GM19452 (cell line): ENCODE data around the gene MUC5B.
"Not testable (repeated sequence)": the region's sequence is repeated elsewhere in the genome, so short reads cannot be mapped to it uniquely, and the experiment has no call there.

ENCODE experiments used
- ATAC-seq: cut with Tn5 transposase; IDR thresholded peaks from one replicate; pipeline ENCODE4 v1.9.1; 2021; ENCODE audit not compliant: unreplicated experiment

MUC5B gene

DNA sequence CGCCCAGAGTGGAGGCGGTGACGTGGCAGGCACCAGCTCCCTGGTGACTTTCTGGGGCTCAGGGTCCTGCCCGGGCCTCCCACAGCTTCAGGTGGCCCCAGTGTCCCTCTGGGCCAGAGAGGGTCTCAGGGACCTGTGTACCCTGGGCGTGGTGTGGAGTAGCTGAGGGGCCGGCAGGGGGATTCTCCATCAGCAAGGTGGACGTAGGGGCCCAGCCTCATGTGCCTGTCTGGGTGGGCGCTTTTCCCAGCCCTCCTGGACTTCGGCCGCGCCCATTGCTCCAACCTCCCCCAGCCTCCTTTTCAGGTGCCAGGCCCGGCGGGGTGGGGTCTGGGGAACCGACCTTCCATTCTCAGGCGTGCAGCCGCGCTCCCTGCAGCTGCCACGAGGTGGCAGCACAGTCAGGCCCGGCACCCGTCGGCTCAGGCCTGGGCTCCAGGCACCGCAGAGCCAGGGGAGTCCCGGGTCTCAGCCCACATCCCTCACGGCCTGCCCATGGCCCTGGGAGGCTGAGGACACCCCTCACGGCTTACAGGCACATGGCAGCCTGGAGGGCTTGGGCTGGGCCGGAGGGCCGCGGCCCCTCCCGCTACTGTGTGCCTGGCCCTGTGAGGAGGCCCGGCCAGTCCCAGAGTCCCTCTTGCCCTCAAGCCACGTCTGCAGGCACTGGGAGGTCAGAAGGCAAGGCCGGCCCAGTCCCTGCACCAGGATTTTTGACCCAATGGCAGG lies 19.9 kb upstream of the MUC5B start:
- ATAC-seq, result no peak

DNA sequence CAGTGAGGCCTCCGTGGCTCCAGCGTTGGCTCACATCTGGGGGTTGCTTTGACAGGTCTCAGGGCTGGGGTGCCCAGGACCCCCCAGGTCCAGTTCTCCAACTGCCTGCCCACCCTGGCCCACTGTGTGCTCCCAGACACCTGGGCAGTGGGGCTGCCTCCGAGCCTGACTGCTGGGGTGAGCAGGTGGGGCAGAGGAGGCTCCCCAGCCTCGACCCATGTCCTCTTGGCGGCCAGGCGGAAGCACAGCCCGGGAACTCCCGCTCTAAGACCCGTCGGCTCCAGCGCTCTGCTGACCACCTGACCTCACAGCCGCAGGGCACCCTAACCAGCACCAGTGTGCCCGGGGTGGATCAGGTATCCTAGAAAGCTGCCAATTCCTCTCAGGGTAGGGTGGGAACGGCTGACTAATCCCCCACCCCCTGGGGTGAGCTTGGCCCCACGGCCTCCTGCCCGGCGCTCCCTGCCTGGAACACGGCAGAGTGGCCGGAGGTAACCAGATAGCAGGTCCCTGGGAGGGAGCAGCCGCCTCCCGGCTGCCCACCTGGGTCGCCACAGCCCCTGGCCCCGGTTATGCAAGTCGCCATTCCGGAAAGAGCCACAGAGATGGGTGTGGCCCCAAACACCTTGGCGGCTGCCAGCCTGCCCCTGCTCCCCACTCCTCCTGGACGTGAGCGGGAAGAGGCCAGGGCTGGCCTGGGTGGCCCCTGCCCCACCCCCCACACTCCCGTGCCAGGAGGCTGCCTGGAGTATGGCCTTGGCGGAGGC lies 19.2 kb upstream of the MUC5B start:
- ATAC-seq, result no peak

GRCh38 chr11:1204381-1205101 lies 18.3 kb upstream of the MUC5B start:
- ATAC-seq, result no peak

GRCh38 chr11:1205121-1205986 lies 17.5 kb upstream of the MUC5B start:
- ATAC-seq, result no peak

GRCh38 chr11:1205987-1206331 lies 16.9 kb upstream of the MUC5B start:
- no peak for ATAC-seq

- ATAC-seq, result no peak
These were observed 16.2 kb upstream of the MUC5B start for GRCh38 chr11:1206391-1207271.

- no peak for ATAC-seq
These were observed 15.3 kb upstream of the MUC5B start for GRCh38 chr11:1207401-1208143.

GRCh38 chr11:1208144-1208393 lies 14.8 kb upstream of the MUC5B start:
- ATAC-seq, result no peak

- no peak for ATAC-seq
These were observed 14.2 kb upstream of the MUC5B start for GRCh38 chr11:1208394-1209261.

DNA sequence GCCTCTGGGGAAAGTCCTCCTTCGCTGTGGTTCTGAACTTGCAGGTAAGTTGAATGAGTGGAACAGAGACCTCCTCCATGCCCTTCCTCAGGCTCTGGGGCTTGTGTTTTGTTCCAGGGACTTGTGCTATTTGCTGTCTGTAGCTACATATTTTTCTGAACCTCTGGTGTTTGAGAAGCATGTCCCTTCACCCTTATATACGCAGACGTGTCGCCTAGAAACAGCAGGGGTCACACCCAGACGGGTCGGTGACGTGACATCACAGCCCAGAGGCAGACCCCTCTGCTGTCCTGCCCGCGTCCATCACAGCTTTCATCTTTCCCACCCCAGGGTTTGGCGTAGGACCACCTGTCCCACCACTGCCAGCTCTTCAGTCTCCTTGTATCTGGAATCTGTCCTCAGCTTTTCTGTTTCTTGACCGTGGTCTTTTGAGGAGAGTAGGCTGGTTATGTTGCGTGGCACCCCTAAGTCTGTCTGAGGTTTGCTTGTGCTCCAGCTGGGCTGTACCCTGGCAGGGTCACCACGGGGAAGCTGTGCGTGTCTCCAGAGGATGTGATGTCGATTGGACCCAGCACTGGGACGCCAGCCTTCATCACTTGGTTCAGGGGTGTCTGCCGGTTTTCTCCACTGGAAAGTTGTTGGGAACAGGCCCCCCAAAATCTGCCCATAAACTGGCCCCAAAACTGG lies 13.4 kb upstream of the MUC5B start:
- no peak for ATAC-seq

DNA sequence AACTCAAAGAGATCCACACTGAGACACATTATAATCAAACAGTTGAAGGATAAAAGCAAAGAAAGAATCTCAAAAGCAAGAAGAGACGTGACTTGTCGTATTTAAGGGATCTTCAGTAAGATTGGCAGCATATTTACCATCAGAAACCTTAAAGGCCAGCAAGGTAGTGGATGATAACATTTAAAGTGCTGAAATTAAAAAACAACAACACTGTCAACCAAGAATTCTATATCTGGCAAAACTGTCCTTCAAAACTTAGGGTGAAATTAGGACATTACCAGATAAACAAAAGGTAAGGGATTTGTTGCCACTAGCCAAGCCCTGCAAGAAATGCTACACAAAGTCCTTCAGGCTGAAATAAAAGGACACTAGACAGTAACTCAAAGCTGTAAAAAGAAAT lies 11.0 kb upstream of the MUC5B start:
- ATAC-seq, result no peak

GRCh38 chr11:1215826-1216225 lies 7.0 kb upstream of the MUC5B start:
- ATAC-seq, result not testable (repeated sequence)

DNA sequence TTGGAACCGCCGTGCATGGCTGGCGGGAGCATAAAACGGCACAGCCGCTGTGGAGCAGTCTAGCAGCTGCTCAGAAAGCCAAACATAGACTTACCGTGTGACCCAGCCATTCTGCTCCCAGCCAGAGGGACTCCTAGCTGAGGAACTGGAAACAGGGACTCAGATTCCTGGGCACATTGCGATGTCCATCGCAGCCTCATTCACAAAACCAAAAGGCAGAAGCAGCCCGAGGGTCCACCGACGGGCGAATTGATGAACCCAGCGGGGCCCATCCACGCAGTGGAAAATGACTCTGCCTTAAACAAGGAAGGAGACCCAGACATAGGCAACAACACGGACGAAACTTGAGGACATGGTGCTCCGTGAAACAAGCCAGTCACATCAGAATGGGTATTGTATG lies 5.7 kb upstream of the MUC5B start:
- ATAC-seq, result no peak

GRCh38 chr11:1218256-1218787 lies 4.5 kb upstream of the MUC5B start:
- ATAC-seq, result no peak

GRCh38 chr11:1218788-1219445 lies 3.9 kb upstream of the MUC5B start:
- ATAC-seq, result no peak

- ATAC-seq, result no peak
These were observed 3.4 kb upstream of the MUC5B start for GRCh38 chr11:1219446-1219833.
